Lung (tissue), 12 donors: Measurements from ENCODE around the gene ELP6. TPM values are rescaled to one million over a fixed set of nuclear protein-coding genes. Genes with fewer than 3 reads are reported as not detected.
"Not testable (repeated sequence)": the region's sequence is repeated elsewhere in the genome, so short reads cannot be mapped to it uniquely, and the experiment has no call there.

ENCODE experiments used
- ATAC-seq: fragments of 200-7000 bp; cut with Tn5 transposase; one replicate; pipeline ENCODE4 v1.9.1; 2020; ENCODE audit warnings: moderate number of reproducible peaks; ENCODE audit not compliant: insufficient read depth, low FRiP score
- DNase-seq, 3 donors: peaks; one replicate each; pipeline ENCODE4 v3.0.0-alpha.2; 2013 to 2017
- H3K27ac ChIP-seq, 2 donors: one replicate each; pipeline ENCODE4 v1.5.1; 2013; ENCODE audit warnings: mild to moderate bottlenecking in 2 of 2, moderate library complexity in 2 of 2, control low read depth in 1 of 2, inconsistent platforms in 1 of 2, low read depth in 1 of 2, low read length in 1 of 2
- H3K27me3 ChIP-seq, 3 donors: one replicate each; pipeline ENCODE4 v1.5.1; 2013; ENCODE audit warnings: low read length in 2 of 3; ENCODE audit not compliant: control insufficient read depth in 3 of 3, insufficient read depth in 3 of 3
- H3K36me3 ChIP-seq, 4 donors: one replicate each; pipeline ENCODE4 v1.5.1; 2013; ENCODE audit warnings: low read length in 4 of 4, mild to moderate bottlenecking in 1 of 4, moderate library complexity in 1 of 4; ENCODE audit not compliant: control insufficient read depth in 4 of 4, insufficient read depth in 4 of 4
- H3K4me1 ChIP-seq, 5 donors: one replicate each; pipeline ENCODE4 v1.5.1; 2013; ENCODE audit warnings: low read length in 5 of 5, mild to moderate bottlenecking in 2 of 5, moderate library complexity in 1 of 5; ENCODE audit not compliant: control insufficient read depth in 5 of 5, insufficient read depth in 5 of 5
- H3K4me3 ChIP-seq: one replicate; pipeline ENCODE4 v1.5.1; 2013; ENCODE audit warnings: mild to moderate bottlenecking, control low read depth, moderate library complexity
- H3K9ac ChIP-seq, 2 donors: one replicate each; pipeline ENCODE4 v1.5.1; 2013; ENCODE audit warnings: low read length in 2 of 2, control low read depth in 1 of 2; ENCODE audit not compliant: insufficient read depth in 1 of 2
- H3K9me3 ChIP-seq, 4 donors: one replicate each; pipeline ENCODE4 v1.5.1; 2013; ENCODE audit warnings: low read length in 3 of 4, mild to moderate bottlenecking in 1 of 4, moderate library complexity in 1 of 4; ENCODE audit not compliant: control insufficient read depth in 4 of 4, insufficient read depth in 3 of 4
- CTCF ChIP-seq: IDR thresholded peaks from 2 replicates; pipeline ENCODE4 v1.5.1; 2012; ENCODE audit warnings: mild to moderate bottlenecking; ENCODE audit errors: control extremely low read depth, extremely low read depth
- WGBS, 2 donors: extraction: QIAGEN DNeasy Blood & Tissue Kit; methylation state at CpG; one replicate each; pipeline ENCODE4 v1.1.7; 2013; 5-methylcytosine and 5-hydroxymethylcytosine counted together
- polyA plus RNA-seq, 2 donors: library from polyadenylated mRNA; stranded (reverse); fragments of 200-250 nt; gene quantifications; one replicate each; pipeline ENCODE4 v1.2.1, GENCODE V29; 2013
- total RNA-seq, 2 donors: library from RNA; depleted of rRNA in 1 of 2; stranded (reverse); fragments of >200 nt in 1 of 2; gene quantifications; one replicate each; pipeline ENCODE4 v1.2.1, GENCODE V29; 2014 to 2021
- donor health status: control.
- donor health status: control.
- donor health status: Bipolar disorder and iron deficiency.
- donor health status: healthy.
- donor health status: DM: yes; HTN: yes; CAD: no.

ELP6 gene
- total and polyA plus RNA-seq, 4 donors: 25.4 to 31.3 (median 27.6) TPM

- Histone ChIP-seq H3K4me3 (no peak overlapping the region), H3K27me3 (no peaks in the 10 kb centered on the region), H3K27ac (no peak overlapping the region), H3K36me3 (peaks cover 5 to 10% (median 8%) of the 10 kb centered on the region in 4 donors), H3K9me3 (no peaks in the 10 kb centered on the region), H3K4me1 (no peaks in the 10 kb centered on the region), H3K9ac (no peak overlapping the region)
- WGBS, 2 donors: 90 to 92% methylated on average over 3 of the region's 3 CpGs
- no peak for ATAC-seq
- DNase-seq: no peak
- no peak for TF ChIP-seq CTCF
Observed at GRCh38 chr3:47491186-47491585, 22.3 kb downstream of the ELP6 start.

GRCh38 chr3:47487265-47487664 lies 26.2 kb downstream of the ELP6 start:
- DNase-seq: no peak
- no peak for ATAC-seq
- Histone ChIP-seq H3K27me3 (no peaks in the 10 kb centered on the region), H3K4me3 (no peak overlapping the region), H3K27ac (no peak overlapping the region), H3K9ac (no peak overlapping the region), H3K4me1 (no peaks in the 10 kb centered on the region), H3K9me3 (no peaks in the 10 kb centered on the region), H3K36me3 (peaks cover 0 to 3% (median 2%) of the 10 kb centered on the region in 4 donors)
- TF ChIP-seq CTCF: no peak
- WGBS, 2 donors: 96 to 100% methylated on average over 2 of the region's 2 CpGs

- Histone ChIP-seq H3K27ac (no peak overlapping the region), H3K9ac (no peak overlapping the region), H3K4me1 (no peaks in the 10 kb centered on the region), H3K4me3 (no peak overlapping the region), H3K27me3 (no peaks in the 10 kb centered on the region), H3K36me3 (peaks cover 0 to 3% (median 0%) of the 10 kb centered on the region in 4 donors), H3K9me3 (no peaks in the 10 kb centered on the region)
- no peak for DNase-seq
- TF ChIP-seq CTCF: no peak
- WGBS, 2 donors: 84 to 97% methylated on average over 3 of the region's 3 CpGs
- no peak for ATAC-seq
Observed at GRCh38 chr3:47485812-47486211, 27.7 kb downstream of the ELP6 start.

GRCh38 chr3:47482366-47482765 lies 31.1 kb downstream of the ELP6 start:
- ATAC-seq (no peak), DNase-seq (no peak)
- Histone ChIP-seq H3K9ac (no peak overlapping the region), H3K27me3 (no peaks in the 10 kb centered on the region), H3K27ac (no peak overlapping the region), H3K36me3 (no peaks in the 10 kb centered on the region), H3K4me1 (no peaks in the 10 kb centered on the region), H3K4me3 (no peak overlapping the region), H3K9me3 (no peaks in the 10 kb centered on the region)
- no peak for TF ChIP-seq CTCF
- 67 to 88% methylated on average over 2 of the region's 2 CpGs for WGBS, 2 donors

GRCh38 chr3:47481763-47482162 lies 31.7 kb downstream of the ELP6 start:
- not testable (repeated sequence) for H3K4me1 ChIP-seq, H3K9ac ChIP-seq, H3K27me3 ChIP-seq, DNase-seq, H3K4me3 ChIP-seq, H3K27ac ChIP-seq, ATAC-seq, H3K36me3 ChIP-seq, H3K9me3 ChIP-seq
- 68 to 81% methylated on average over 4 of the region's 4 CpGs for WGBS, 2 donors

- not testable (repeated sequence) for H3K9ac ChIP-seq, H3K27me3 ChIP-seq, DNase-seq, H3K27ac ChIP-seq, H3K4me3 ChIP-seq, H3K36me3 ChIP-seq, H3K9me3 ChIP-seq, ATAC-seq, H3K4me1 ChIP-seq
- 95 to 96% methylated on average over 6 of the region's 6 CpGs for WGBS, 2 donors
Observed at GRCh38 chr3:47480267-47480666, 33.2 kb downstream of the ELP6 start.
